K562 (cell line): ENCODE data around the gene ARHGAP22. TPM values are rescaled to one million over a fixed set of nuclear protein-coding genes. Genes with fewer than 3 reads are reported as not detected.

Experiments used
- ATAC-seq: fragments of 200-7000 bp; cut with Tn5 transposase; 3 replicates; pipeline ENCODE4 v1.9.1; 2020; ENCODE audit warnings: moderate library complexity
- BruUV-seq: library from RNA; stranded (reverse); fragments of 400-500 nt; replicated peaks from 2 replicates; lab custom pipeline; 2021; lab: Mats Ljungman, UMichigan
- CTCF ChIA-PET: fragments of 300-600 bp; formaldehyde crosslinking; extraction: SDS; loops from one replicate; lab custom pipeline; 2021; ENCODE audit warnings: low intra/inter-chr PET ratio; lab: Yijun Ruan, JAX
- POLR2A ChIA-PET: fragments of 300-600, 350-650 bp; sonication (Branson Sonifier 250); formaldehyde crosslinking; extraction: SDS; loops from one replicate; lab custom pipeline; 2021; ENCODE audit warnings: antibody characterized with exemption, inconsistent platforms; lab: Yijun Ruan, JAX
- DNase-seq, 4 experiments: peaks; one replicate each; pipeline versions ENCODE4 v3.0.0 to v3.0.0-alpha.2; 2011 to 2018; ENCODE audit warnings: low spot score in 3 of 4, mixed read lengths in 3 of 4; ENCODE audit errors: extremely low read depth in 1 of 4
- FAIRE-seq: peaks from 2 replicates; lab custom pipeline; 2011; peaks lifted over from hg19 to GRCh38; lab: Jason Lieb, UNC
- H2AFZ ChIP-seq: 2 replicates; pipeline ENCODE4 v1.6.0; 2011; ENCODE audit warnings: low read depth, low read length, control low read depth, inconsistent platforms
- H3K27ac ChIP-seq: fragments of 200-600 bp; 3 replicates; pipeline ENCODE4 v1.8.0; 2011; ENCODE audit warnings: low read depth, mild to moderate bottlenecking, control low read depth, inconsistent platforms, low read length, moderate library complexity, mixed read lengths; ENCODE audit errors: extremely low read depth
- H3K27me3 ChIP-seq, 2 experiments: fragments of 300-600 bp in 1 of 2; 2 replicates in 1 of 2; 3 replicates in 1 of 2; pipeline versions ENCODE4 v1.6.0 to v1.8.0; 2011; ENCODE audit warnings: inconsistent platforms in 2 of 2, low read length in 2 of 2, mild to moderate bottlenecking in 1 of 2, mixed read lengths in 1 of 2, moderate library complexity in 1 of 2; ENCODE audit not compliant: control insufficient read depth in 2 of 2, insufficient read depth in 2 of 2
- H3K36me3 ChIP-seq: fragments of 300-600 bp; 3 replicates; pipeline ENCODE4 v1.8.0; 2011; ENCODE audit warnings: mild to moderate bottlenecking, low read length, inconsistent platforms; ENCODE audit not compliant: control insufficient read depth, insufficient read depth
- H3K4me1 ChIP-seq, 2 experiments: fragments of 200-600 bp in 1 of 2; replicated peaks in 1 of 2; 2 replicates in 1 of 2; 3 replicates in 1 of 2; pipeline versions ENCODE4 v1.5.1 to v1.8.0; 2011; ENCODE audit warnings: inconsistent platforms in 2 of 2, low read length in 2 of 2, mild to moderate bottlenecking in 1 of 2, mixed read lengths in 1 of 2, moderate library complexity in 1 of 2; ENCODE audit not compliant: control insufficient read depth in 2 of 2, insufficient read depth in 2 of 2
- H3K4me2 ChIP-seq: 2 replicates; pipeline ENCODE4 v1.6.1; 2011; ENCODE audit warnings: low read length, control low read depth, inconsistent platforms, mixed read lengths; ENCODE audit not compliant: insufficient read depth
- H3K4me3 ChIP-seq: fragments of 200-600 bp; sonication (generic), shearing (Covaris generic); 2 replicates; pipeline ENCODE4 v1.5.1; 2016; ENCODE audit warnings: control low read depth, inconsistent platforms
- H3K79me2 ChIP-seq: fragments of 200-600 bp; 3 replicates; pipeline ENCODE4 v1.8.0; 2011; ENCODE audit warnings: low read length, inconsistent platforms; ENCODE audit not compliant: control insufficient read depth, insufficient read depth
- H3K9ac ChIP-seq, 2 experiments: 2 replicates each; pipeline versions ENCODE4 v1.6.0 to v1.6.1; 2011; ENCODE audit warnings: low read depth in 2 of 2, low read length in 2 of 2, control low read depth in 1 of 2, inconsistent platforms in 1 of 2, mild to moderate bottlenecking in 1 of 2, mixed read lengths in 1 of 2; ENCODE audit not compliant: insufficient read depth in 1 of 2
- H3K9me1 ChIP-seq: one replicate; pipeline ENCODE4 v1.6.0; 2011; ENCODE audit warnings: inconsistent platforms, mild to moderate bottlenecking, low read length, moderate library complexity; ENCODE audit not compliant: control insufficient read depth, insufficient read depth
- H3K9me3 ChIP-seq: replicated peaks from 2 replicates; pipeline ENCODE4 v1.5.1; 2011; ENCODE audit warnings: low read depth, low read length, inconsistent platforms; ENCODE audit not compliant: control insufficient read depth, insufficient read depth
- H4K20me1 ChIP-seq: replicated peaks from 2 replicates; pipeline ENCODE4 v1.6.1; 2011; ENCODE audit warnings: low read length, inconsistent platforms, mixed read lengths; ENCODE audit not compliant: control insufficient read depth, insufficient read depth
- CBX2 ChIP-seq: fragments of 200-600 bp; sonication (generic); IDR thresholded peaks from one replicate; pipeline ENCODE4 v1.6.1; 2012; ENCODE audit warnings: mild to moderate bottlenecking, low read length, inconsistent platforms; ENCODE audit not compliant: insufficient read depth, poor library complexity, severe bottlenecking
- ELF1 ChIP-seq: fragments of 200-800 bp; sonication (Bioruptor generic); IDR thresholded peaks from 2 replicates; pipeline ENCODE4 v1.6.1; 2016; ENCODE audit warnings: missing genetic modification characterization, missing compliant biosample characterization
- FOXM1 ChIP-seq, 2 experiments: fragments of 450-650 bp in 1 of 2; sonication (generic) in 1 of 2; formaldehyde crosslinking in 1 of 2; IDR thresholded peaks; 2 replicates each; pipeline versions ENCODE4 v1.6.1 to v1.9.0; 2017 to 2022; ENCODE audit warnings: low read depth in 2 of 2, mild to moderate bottlenecking in 2 of 2, missing genetic modification reagents in 1 of 2, moderate library complexity in 1 of 2
- JUN ChIP-seq, 2 experiments: sonication (generic) in 1 of 2; formaldehyde crosslinking in 1 of 2; IDR thresholded peaks; 2 replicates each; pipeline versions ENCODE4 v1.6.1 to v1.8.0; 2012 to 2022; ENCODE audit warnings: borderline replicate concordance in 2 of 2, mild to moderate bottlenecking in 2 of 2, improper control_type of control experiment in 1 of 2, low read depth in 1 of 2, low read length in 1 of 2, missing genetic modification reagents in 1 of 2
- KHSRP ChIP-seq: fragments of 450-650 bp; IDR thresholded peaks from 2 replicates; pipeline ENCODE4 v1.6.1; 2017
- MCM7 ChIP-seq, 2 experiments: fragments of 450-650 bp; IDR thresholded peaks; 2 replicates each; pipeline ENCODE4 v1.6.1; 2016 to 2018
- NFE2 ChIP-seq: IDR thresholded peaks from 2 replicates; pipeline ENCODE4 v1.6.1; 2014; ENCODE audit warnings: antibody characterized with exemption, low read depth
- SRSF3 ChIP-seq: fragments of 200-400 bp; formaldehyde crosslinking; IDR thresholded peaks from 2 replicates; pipeline ENCODE4 v1.6.1; 2016; ENCODE audit warnings: mild to moderate bottlenecking, low read length, moderate library complexity; ENCODE audit not compliant: insufficient read depth
- STAT5B ChIP-seq: fragments of 250-450 bp; sonication (Bioruptor Pico); IDR thresholded peaks from 2 replicates; pipeline ENCODE4 v1.8.0; 2021; ENCODE audit warnings: mild to moderate bottlenecking, inconsistent platforms
- TBP ChIP-seq: optimal IDR thresholded peaks from 2 replicates; pipeline ENCODE3; 2011; ENCODE audit warnings: low read depth, low read length, improper control_type of control experiment
- TCFL5 ChIP-seq: fragments of 250-450 bp; sonication (Bioruptor Pico); conservative IDR thresholded peaks from 2 replicates; pipeline ENCODE4 v1.6.1; 2021; ENCODE audit warnings: mild to moderate bottlenecking, moderate library complexity, matching md5 sums
- UBTF ChIP-seq, 2 experiments: IDR thresholded peaks; 2 replicates each; pipeline ENCODE4 v1.6.1; 2012; ENCODE audit warnings: improper control_type of control experiment in 2 of 2, low read depth in 2 of 2, low read length in 2 of 2, borderline replicate concordance in 1 of 2
- USF1 ChIP-seq: sonication (generic); formaldehyde crosslinking; IDR thresholded peaks from 2 replicates; pipeline ENCODE4 v1.9.0; 2022; ENCODE audit warnings: mild to moderate bottlenecking, missing genetic modification reagents
- ZNF224 ChIP-seq: sonication (generic); formaldehyde crosslinking; IDR thresholded peaks from 2 replicates; pipeline ENCODE4 v1.8.0; 2022; ENCODE audit warnings: mild to moderate bottlenecking, missing genetic modification reagents
- ZNF274 ChIP-seq: IDR thresholded peaks from 2 replicates; pipeline ENCODE4 v1.6.1; 2011; ENCODE audit warnings: low read depth, mild to moderate bottlenecking, low read length, moderate library complexity, borderline replicate concordance
- ZNF511 ChIP-seq: sonication (generic); formaldehyde crosslinking; IDR thresholded peaks from 2 replicates; pipeline ENCODE4 v1.8.0; 2022; ENCODE audit warnings: mild to moderate bottlenecking, missing genetic modification reagents
- WGBS: fragments of 100-300 bp; shearing (Covaris generic); methylation state at CpG from one replicate; pipeline ENCODE4 v1.1.6; 2016; ENCODE audit warnings: low coverage, mixed read lengths; ENCODE audit not compliant: insufficient coverage; ENCODE audit errors: missing lambda C conversion rate; 5-methylcytosine and 5-hydroxymethylcytosine counted together
- in situ Hi-C: fragments of 300-500 bp; cut with MboI; formaldehyde crosslinking; loops from 4 replicates; pipeline ENCODE4 v1.15.0; 2018; ENCODE audit warnings: inconsistent platforms, mixed read lengths
- intact Hi-C: fragments of 100-400 bp; cut with micrococcal nuclease; formaldehyde crosslinking; loops from 2 replicates; pipeline ENCODE4 v1.14.2; 2022
- polyA plus RNA-seq, 8 experiments: library from polyadenylated mRNA; depleted of rRNA in 4 of 8; stranded (reverse) in 5 of 8; unstranded in 3 of 8; fragments of >200 nt; fragmentation: Nextera tagmentation in 2 of 8; fragmentation: Illumina TruSeq in 1 of 8; extraction: Ambion mirVana in 2 of 8; extraction: Trizol in 1 of 8; gene quantifications; 2 replicates each; pipeline versions ENCODE4 v1.2.1 to v1.2.3, GENCODE V29; 2011 to 2014; ENCODE audit warnings: inconsistent platforms in 1 of 8, missing spikeins in 1 of 8
- total RNA-seq, 7 experiments: library from RNA; depleted of rRNA in 6 of 7; stranded (reverse); fragments of >200 nt in 6 of 7; fragmentation: Illumina TruSeq in 2 of 7; extraction: Trizol in 2 of 7; gene quantifications; 2 replicates each; pipeline versions ENCODE4 v1.2.1 to v1.2.3, GENCODE V29; 2011 to 2021; ENCODE audit warnings: low replicate concordance in 1 of 7

Gene ARHGAP22
- total and polyA plus RNA-seq, 9 of the 15 experiments (the other 6 are each of a cell fraction or from before 2014, with no cell fraction given), result 1.3 to 28.1 (median 12.7) TPM

GRCh38 chr10:48626986-48627731, 22.3 kb upstream of the ARHGAP22 start:
- in situ Hi-C loops, result no loop called here

More at GRCh38 chr10:48626986-48627731, 22.3 kb upstream of the ARHGAP22 start:
- H4K20me1 ChIP-seq, result no peaks in the 10 kb centered on the region
- H3K4me1 ChIP-seq, result no peaks in the 10 kb centered on the region
- H3K4me3 ChIP-seq, result no peak overlapping the region
- no peak for ATAC-seq
- H3K9ac ChIP-seq, result no peak overlapping the region
- no peak overlapping the region for H2AFZ ChIP-seq
- TF ChIP-seq TCFL5 (CRISPR knock-in tag) (no peak), NFE2 (no peak), TBP (no peak), UBTF (IDR thresholded peaks at IDR 0.05; ENCODE audit: borderline replicate concordance in 1 of 2, low read depth in 2 of 2, low read length in 2 of 2) (no peak), FOXM1 (IDR thresholded peaks at IDR 0.05; ENCODE audit: low read depth) (no peak), FOXM1 (CRISPR knock-in tag; IDR thresholded peaks at IDR 0.05; ENCODE audit: low read depth) (no peak), CBX2 (no peak), ZNF274 (no peak), STAT5B (CRISPR knock-in tag) (no peak), USF1 (CRISPR knock-in tag) (no peak), MCM7 (IDR thresholded peaks at IDR 0.05) (no peak), ZNF511 (CRISPR knock-in tag) (no peak), SRSF3 (no peak), ELF1 (no peak), ZNF224 (CRISPR knock-in tag) (no peak), KHSRP (no peak), JUN (IDR thresholded peaks at IDR 0.05; ENCODE audit: borderline replicate concordance, low read depth, low read length) (no peak), JUN (CRISPR knock-in tag; IDR thresholded peaks at IDR 0.05; ENCODE audit: borderline replicate concordance) (no peak)
- H3K36me3 ChIP-seq, result no peaks in the 10 kb centered on the region
- no peak for DNase-seq
- POLR2A ChIA-PET, result interaction anchor here (1.1 to 1.4 kb wide), 2 partner anchors 11 to 12 kb away, joined by 3 to 4 read pairs; no protein-coding TSS in a partner anchor
- FAIRE-seq, result no peak
- intact Hi-C loops, result no loop called here
- no peaks in the 10 kb centered on the region for H3K9me1 ChIP-seq
- peaks cover 0 to 16% of the 10 kb centered on the region in 2 experiments; a peak in 2 of 5 replicates for H3K27me3 ChIP-seq
- WGBS, result under 1% methylated on average over 11 of the region's 11 CpGs
- BruUV-seq, result no TSS peak
- H3K79me2 ChIP-seq, result no peaks in the 10 kb centered on the region
- H3K9me3 ChIP-seq, result no peaks in the 10 kb centered on the region
- no peak overlapping the region for H3K27ac ChIP-seq
- CTCF ChIA-PET, result no interaction called here
- no peak overlapping the region for H3K4me2 ChIP-seq
